DMS153 treated with DMSO at 0.1 percent for 48 hours (cell line): Measurements from ENCODE around the gene USP1.
A peak's percentile ranks its signal among the peaks of the same experiment; 100 is the strongest.

ENCODE experiments used
- DNase-seq: peaks from one replicate; lab custom pipeline; 2025; ENCODE audit not compliant: unreplicated experiment; lab: John Stamatoyannopoulos, UW

USP1 gene, protein sequence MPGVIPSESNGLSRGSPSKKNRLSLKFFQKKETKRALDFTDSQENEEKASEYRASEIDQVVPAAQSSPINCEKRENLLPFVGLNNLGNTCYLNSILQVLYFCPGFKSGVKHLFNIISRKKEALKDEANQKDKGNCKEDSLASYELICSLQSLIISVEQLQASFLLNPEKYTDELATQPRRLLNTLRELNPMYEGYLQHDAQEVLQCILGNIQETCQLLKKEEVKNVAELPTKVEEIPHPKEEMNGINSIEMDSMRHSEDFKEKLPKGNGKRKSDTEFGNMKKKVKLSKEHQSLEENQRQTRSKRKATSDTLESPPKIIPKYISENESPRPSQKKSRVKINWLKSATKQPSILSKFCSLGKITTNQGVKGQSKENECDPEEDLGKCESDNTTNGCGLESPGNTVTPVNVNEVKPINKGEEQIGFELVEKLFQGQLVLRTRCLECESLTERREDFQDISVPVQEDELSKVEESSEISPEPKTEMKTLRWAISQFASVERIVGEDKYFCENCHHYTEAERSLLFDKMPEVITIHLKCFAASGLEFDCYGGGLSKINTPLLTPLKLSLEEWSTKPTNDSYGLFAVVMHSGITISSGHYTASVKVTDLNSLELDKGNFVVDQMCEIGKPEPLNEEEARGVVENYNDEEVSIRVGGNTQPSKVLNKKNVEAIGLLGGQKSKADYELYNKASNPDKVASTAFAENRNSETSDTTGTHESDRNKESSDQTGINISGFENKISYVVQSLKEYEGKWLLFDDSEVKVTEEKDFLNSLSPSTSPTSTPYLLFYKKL

DNA sequence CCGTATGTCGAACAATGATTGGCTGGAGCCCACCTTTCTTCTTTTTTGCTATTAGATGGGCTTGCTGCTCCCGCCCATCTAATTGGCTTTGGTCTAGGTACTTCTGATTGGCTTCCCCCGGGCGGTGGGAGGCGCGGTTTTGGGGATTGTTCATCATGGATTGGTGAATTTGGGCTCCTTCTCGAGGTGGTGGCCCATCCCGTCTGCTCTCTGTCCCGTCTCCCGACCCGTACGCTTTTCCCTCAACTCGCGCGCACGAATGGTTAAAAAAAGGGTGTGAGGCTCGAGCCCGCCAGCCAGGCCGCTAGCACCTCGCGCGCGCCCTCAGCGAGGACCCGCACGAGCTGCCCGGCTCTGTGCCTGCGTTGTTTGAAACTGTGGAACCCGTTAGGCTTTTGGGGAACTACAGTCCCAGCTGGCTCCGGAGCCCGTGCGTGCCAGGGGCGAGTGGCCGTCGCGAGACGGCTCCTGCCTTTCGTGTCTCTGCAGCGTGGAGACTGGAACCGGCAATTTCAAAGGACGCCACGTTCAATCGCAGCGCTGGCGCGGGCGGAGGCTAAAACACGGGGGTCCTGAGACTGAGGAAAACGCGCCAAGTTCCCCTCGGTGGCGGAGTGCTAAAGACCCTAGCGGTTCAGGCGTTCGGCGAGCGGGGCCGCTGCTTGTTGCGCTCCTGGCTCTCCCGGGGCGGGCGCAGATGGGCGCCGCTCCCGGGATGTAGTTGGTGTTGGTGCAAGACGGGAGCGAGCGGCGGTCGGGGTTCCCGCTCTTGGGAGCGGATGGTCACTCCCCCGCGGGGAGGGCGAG is at the start of gene USP1:
Gene USP1, plus strand, starts transcription at position 584 of the 807 bp plus-strand sequence. CDS start 2,819 bp downstream, outside the sequence.
- peak; percentile 97 for DNase-seq

DNA sequence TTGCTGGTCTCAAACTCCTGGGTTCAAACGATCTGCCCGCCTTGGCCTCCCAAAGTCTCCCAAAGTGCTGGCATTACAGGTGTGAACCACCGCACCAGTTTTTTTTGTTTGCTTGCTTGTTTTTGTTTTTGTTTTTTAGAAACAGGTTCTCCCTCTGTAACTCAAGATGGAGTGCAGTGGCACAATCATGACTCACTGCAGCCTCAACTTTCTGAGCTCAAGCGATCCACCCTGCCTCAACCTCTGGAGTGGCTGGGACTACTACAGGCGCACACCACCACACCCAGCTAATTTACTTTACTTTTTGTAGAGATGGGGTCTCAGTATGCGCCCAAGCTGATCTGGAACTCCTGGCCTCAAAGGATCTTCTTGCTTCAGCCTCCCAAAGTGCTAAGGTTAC is 47.3 kb upstream of the USP1 start:
- no peak for DNase-seq

DNA sequence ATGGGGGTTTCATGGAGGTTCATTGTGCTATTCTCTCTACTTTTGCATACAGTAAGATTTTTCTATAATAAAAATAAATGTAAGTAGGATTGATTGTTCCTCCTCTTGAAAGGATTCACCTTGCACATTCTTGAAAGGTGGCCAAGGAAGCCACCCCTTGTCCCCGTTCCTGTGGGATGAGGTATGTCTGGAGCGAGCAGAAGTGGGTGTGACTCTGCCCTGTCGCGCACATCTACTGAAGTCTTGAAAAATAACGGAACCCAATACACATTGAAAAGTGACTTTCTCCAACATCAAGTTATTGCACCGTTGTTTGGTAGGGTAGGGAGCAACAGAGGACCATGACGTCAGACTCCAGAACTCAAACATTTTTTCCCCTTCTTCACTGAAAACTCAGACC is 46.8 kb upstream of the USP1 start:
- no peak for DNase-seq

DNA sequence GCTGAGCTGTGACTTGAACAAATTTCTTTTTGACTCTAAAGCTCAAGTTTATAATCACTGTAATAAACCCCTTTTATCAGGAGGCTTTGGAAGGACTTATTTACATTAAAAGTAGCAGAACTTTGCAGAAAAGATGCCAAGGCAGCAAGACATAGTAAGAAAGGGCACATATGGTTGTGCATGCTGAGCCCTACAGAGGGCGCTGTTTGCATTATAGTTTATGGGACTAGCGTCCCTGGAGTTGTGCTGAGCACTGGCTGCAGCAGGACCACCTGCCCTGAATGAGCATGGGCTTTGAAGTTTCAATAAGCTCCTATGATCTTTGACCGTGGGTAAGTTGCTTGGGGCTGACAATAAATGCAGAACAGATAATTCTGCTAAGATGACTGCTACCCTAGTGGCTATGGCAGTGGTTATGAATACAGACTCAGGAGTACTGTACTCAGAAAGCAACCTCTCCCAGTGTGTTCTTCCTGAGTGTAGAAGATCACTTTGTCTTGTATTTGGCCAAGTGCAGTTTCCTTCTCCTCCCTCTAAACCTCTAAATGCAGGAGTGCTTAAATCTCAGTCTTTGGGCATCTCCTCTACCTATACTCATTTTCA is 45.4 kb upstream of the USP1 start:
- DNase-seq = no peak

DNA sequence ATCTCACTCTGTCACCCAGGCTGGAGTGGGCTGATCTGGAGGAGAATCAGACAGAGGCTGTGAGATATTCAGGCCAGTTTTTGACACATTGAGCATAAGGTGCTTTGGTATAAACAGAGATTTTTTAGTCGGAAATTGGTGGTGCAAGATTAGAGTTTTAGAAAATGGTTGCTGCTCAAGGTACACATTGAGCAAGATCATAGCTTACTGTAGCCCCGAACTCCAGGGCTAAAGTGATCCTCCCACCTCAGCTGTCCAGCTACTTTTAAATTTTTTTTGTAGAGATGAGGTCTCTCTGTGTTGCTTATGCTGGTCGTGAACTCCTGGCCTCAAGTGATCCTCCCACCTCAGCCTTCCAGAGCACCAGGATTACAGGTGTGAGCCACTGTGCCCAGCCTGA is 43.9 kb upstream of the USP1 start:
- DNase-seq = no peak

DNA sequence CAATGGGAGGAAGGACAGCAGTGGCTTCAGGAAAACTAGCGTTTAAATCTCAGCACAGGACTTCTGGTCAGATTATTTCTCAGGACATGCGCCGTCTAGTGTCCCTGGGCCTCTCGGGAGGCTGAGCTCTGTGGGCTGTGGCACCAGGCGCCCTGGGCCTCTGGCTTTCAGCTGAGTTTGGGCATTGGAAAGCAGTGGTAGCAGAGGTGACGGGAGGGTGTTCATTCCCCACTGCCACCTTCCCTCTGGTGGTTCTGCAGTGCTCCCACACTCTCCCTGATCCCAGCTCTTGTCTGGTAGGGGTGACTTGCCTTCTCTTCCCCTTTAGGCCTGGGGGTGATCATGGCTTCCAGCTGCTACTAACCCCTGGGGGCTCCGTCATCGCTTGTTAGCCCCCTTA is 42.2 kb upstream of the USP1 start:
- DNase-seq = no peak

DNA sequence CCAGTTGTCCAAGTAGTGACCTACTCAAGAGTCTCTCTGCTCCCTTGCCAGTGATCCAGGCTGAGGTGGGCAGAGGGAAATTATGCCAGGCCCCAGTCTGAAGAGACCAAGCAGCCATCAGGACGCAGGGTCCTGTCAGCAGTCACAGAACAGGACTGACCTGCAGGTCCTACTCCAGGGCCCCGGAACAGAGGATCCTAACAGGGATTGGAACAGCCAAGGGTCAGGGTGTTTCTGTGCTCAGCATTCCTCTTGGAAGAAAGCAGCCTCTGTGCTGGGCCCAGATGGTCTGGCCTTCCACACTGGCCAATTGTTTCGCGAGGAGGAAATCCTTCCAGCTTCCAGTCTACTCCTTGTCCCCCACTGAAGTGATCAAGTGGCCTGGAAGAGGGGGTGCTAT is 41.6 kb upstream of the USP1 start:
- DNase-seq = no peak

DNA sequence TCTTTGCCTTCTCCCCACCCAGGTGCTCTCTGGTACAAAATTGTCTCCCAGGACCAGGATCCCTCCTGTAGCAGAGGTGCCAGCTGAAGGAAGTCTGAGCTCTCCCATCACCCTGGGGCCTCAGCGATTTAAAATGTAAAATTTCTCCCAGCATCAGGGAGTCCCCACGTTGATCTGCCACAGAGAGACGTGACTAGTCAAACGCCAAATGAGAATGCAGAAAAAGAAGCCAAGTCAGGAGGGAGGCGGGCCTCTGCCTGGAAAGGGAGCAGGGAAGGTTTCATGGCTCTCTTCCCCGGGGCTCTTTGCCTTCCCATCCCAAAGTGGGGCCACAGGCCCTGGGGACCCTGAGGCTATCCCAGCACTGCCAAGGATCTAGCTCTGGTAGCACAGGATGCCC is 40.0 kb upstream of the USP1 start:
- no peak for DNase-seq

DNA sequence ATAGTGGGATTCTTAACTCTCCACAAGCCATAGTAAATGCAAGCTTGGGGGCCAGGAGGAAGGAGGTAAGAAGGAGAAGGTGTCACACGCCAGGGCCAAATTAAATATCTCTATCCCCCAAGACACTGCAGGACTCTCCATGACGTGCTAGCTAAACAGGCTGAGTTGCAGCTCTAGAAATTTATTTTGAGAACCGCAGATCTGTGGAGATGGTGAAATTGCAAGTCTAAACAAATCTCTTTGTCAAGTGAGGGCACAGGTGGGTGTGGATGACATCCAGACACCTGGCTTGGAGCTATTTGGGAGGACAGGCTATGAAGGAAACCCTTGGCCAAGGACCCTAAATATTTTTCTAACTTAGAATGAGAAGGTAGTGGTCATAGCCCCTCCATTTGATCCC is 39.5 kb upstream of the USP1 start:
- DNase-seq = no peak

DNA sequence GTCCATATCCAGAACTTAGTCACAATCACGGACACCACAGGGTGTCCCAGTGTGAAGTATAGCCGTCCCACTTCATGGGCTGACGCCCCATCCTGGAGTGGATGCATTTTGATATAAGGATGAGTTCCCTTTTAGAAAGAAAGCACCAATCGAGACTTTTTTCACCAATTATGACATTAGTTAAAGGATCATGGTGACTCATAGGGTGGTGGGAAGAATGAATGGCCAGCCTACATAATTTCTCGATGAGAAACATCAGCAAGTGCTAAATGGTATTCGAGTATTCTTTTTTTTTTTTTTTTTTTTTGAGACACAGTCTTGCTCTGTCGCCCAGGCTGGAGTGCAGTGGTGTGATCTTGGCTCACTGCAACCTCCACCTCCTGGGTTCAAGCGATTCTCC is 38.5 kb upstream of the USP1 start:
- no peak for DNase-seq

DNA sequence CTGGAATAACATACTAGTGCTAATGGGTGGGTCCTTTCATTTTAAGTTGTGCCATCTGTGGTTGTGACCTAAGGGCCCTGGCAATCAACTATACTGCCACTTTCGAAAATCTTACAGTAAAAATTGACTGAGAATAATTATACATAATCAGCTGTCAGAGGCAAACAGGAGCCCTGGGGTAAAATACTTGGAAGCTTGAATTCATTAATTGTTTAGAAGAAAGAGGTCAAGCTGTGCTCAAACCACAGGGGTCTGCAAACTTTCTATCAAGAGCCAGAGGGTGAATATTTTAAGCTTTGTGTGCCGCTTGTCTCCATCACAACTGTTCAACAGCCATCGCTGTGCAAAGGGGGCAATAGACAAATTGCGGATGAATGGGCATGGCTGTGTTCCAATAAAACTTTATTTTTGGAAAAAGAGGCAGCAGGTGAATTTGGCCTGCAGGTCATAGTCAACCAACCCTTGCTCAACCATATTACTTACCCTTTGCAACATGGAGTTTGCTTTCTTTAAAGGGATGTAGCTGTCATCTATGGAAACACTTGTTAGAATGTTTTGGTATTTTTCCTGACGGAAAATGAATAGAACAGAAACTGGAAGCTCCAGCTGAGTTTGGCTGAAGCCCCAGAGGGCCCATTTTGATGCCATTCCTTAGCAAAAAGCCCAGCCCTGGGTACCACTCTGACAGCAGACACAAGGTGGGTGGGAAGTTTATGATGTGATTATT is 35.7 kb upstream of the USP1 start:
- DNase-seq = no peak

DNA sequence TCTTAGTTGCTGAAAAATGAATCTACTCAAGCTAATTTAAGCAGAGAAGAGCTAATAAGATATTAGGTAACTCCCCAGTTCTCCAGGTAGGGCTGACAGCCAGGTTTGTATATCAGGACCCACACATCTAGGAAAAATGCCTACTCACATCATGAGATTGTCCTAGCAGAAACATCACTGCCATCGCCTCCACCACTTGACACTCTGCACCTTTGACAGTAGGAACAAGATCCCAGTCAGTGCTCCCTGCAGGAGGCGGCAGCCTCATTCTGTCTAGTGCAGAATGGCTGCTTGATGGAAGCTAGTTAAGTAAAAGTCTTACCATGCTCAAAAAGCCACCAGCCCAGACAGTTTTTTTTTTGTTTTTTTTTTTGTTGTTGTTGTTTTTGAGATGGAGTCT is 31.6 kb upstream of the USP1 start:
- DNase-seq = no peak

DNA sequence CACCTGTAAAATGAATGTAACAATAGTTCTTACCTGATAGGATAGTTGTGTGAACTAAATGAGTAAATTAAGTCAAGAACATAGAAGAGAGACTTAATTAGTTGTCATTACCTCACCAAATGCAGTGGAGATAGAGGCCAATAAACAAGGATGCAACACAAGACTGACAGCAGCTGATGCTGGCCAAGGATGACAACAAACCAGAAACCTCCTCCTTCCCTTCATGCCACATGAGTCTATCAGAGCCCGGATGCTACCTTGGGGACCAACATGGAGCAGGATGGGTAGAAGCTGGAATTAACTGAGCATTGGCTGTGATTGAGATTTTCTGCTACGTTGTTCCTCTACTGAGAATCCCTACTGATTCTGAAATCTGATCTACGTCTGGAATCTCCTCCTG is 30.3 kb upstream of the USP1 start:
- no peak for DNase-seq

DNA sequence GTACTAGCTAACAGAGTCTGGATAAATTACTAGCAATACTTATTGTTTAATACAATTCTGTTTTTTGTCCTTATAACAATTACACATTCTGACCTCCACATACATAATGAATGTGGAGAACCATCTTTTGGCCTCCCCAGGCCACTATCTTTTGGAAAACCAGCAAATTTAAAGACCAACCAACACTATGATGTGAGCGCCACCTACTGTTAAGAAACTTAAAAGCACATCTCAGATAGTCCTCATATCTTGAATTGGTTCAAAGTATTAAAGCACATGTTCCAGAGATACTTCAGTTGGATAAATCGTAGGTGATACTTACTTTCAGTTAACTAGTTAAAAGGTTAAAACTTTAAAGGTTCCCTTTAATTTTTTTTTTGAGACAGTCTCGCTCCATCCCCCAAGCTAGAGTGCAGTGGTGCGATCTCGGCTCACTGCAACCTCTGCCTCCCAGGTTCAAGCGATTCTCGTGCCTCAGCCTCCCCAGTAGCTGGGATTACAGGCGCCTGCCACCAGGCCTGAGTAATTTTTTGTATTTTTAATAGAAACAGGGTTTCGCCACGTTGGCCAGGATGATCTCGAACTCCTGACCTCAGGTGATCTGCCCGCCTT is 29.3 kb upstream of the USP1 start:
- peak; percentile 61 for DNase-seq

DNA sequence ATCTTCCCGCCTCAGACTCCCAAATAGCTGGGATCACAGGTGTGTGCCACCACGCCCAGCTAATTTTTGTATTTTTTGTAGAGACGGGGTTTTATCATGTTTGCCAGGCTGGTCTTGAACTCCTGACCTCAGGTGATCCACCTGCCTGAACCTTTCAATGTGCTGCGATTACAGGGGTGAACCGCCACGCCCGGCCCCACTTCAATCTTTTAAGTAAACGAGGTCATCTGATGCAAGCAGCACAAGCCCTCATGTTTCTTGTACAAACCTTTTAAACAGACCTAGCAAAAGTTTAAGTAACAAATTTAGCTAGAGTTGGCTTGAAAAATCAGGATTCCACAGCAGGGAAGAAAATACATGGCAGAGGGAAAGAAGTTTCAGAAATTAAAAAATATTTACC is 21.2 kb upstream of the USP1 start:
- no peak for DNase-seq

DNA sequence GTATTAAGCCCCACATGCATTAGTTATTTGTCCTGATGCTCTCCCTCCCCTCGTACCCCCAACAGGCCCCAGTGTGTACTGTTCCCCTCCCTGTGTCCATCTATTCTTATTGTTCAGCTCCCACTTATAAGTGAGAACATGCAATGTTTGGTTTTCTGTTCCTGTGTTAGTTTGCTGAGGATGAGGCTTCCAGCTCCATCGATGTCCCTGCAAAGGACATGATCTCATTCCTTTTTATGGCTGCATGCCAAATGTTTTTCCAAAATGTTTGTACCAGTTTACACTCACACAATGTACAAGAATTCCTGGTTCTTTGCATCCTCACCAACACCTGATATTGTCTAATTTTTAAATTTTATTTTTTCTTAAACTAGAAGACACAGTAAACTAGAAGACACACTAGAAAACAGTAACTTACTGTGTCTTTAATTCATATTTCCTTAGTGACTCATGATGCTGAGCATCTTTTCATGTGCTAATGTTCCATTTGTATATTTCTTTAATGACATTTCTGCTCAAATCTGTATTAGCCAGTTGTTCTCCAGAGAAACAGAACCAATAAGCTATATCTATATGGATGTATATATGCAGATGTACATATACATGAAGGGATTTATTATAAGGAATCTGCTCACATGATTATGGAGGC is 19.4 kb upstream of the USP1 start:
- DNase-seq = no peak

DNA sequence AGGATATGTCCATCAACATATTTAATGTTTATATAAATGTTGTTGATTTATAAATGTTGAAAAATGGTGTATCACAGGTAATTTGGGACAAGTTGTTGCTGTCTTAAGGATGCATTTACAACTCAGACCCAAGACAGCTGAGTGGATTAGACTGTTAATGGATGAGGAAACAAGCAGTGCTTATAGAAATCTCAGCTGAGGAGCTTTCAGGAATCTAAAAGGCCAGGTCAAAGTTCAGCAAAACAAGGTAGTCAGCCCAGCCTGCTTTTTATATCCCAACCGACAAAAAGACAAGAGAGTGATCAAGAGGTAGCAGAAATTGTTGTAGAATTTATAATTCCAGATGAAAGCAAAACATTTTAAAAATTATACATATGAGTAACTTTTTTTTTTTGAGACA is 16.6 kb upstream of the USP1 start:
- no peak for DNase-seq

DNA sequence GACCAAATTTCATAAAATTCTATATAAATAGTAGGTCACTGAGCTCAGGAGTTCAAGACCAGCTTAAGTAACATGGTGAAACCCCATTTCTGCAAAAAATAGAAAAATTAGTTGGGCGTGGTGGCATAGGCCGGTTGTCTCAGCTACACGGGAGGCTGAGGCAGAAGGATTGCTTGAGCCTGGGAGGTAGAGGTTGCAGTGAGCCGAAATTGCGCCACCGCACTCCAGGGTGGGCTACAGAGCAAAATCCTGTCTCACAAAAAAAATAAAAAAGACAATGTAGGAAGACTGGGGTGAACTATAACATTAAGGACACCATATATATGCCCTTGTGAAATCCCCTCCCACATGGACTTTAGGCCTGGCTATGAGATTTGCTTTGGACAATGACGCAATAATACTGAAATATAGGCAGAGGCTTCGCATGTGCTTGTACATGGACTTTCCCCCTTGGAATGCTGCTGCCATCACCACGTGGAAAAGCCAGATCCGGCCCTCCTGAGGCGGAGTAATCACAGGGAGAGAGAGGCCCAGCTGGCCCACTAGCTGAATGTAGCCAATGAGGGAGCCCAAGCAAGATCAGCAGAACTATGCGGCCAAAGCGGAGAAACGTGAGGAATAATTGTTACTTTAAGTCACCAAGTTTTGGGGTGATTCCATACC is 13.1 kb upstream of the USP1 start:
- no peak for DNase-seq

DNA sequence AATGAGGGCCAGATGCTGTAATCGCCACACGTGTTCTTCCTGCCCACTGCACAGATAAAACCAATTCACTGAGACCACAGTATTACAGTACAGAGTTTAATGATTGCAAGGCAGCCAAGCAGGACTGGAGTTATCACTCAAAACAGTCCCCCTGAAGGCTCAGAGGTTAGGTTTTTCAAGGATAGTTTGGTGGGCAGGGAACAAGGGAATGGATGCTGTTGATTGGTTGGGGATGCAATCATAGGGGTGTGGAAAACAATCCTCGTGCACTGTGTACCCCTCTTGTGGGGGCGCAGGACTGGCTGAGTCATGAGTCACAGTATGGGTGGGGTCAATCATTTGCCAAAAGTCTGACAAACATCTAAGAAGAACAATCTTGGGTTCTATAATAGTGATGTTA is 12.4 kb upstream of the USP1 start:
- no peak for DNase-seq
